EH (cell line): Measurements from ENCODE around the gene CPSF4.

ENCODE experiments used
- DNase-seq: peaks from one replicate; pipeline ENCODE4 v3.0.0-alpha.2; 2015; ENCODE audit warnings: low read depth

The CPSF4 gene

GRCh38 chr7:99438573-99439480, at the start of gene CPSF4, which contains the start of gene PTCD1:
CPSF4 (plus strand) TSS chr7:99438943; CDS start chr7:99439083, 140 bp downstream.
PTCD1 (minus strand) TSS chr7:99438798; CDS start chr7:99435242, 3,556 bp downstream.
- peak; percentile 97 for DNase-seq

GRCh38 chr7:99389772-99390171, 49.0 kb upstream of the CPSF4 start:
- no peak for DNase-seq

GRCh38 chr7:99390941-99391602, 47.7 kb upstream of the CPSF4 start:
- no peak for DNase-seq

GRCh38 chr7:99392046-99392445, 46.7 kb upstream of the CPSF4 start:
- DNase-seq: no peak

DNA sequence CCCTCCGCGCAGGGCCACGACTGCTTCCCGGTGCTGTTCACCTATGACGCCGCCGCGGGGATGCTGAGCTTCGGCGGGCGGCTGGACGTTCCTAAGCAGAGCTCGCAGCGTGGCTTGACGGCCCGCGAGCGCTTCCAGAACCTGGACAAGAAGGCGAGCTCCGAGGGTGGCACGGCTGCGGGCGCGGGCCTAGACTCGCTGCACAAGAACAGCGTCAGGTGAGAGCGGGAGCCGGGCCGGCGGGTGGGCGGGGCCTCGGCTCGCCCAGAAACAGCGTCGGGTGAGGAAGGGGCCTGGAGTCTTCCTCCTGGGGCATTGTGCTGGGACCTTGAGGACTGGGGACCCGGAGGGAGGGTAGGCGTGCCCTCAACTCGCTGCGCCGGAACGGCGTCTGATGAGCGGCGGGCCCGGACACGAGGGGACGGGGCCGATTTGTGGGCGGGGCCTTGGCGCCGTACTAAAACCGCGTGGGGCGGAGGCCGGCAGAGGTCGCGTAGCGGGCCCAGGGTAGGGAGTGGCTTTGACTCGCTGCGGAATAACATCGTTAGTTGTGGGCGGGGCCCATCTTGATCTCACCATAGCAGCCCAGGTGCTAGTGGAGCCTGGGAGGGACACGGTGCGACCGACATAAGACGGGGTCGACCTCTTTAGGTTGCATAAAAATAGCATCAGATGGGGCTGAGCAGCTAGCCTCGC, 45.9 kb upstream of the CPSF4 start:
- DNase-seq: peak; percentile 38

- no peak for DNase-seq
Observed at GRCh38 chr7:99393355-99394187, 45.2 kb upstream of the CPSF4 start.

- no peak for DNase-seq
Observed at GRCh38 chr7:99394188-99394502, 44.6 kb upstream of the CPSF4 start.

DNA sequence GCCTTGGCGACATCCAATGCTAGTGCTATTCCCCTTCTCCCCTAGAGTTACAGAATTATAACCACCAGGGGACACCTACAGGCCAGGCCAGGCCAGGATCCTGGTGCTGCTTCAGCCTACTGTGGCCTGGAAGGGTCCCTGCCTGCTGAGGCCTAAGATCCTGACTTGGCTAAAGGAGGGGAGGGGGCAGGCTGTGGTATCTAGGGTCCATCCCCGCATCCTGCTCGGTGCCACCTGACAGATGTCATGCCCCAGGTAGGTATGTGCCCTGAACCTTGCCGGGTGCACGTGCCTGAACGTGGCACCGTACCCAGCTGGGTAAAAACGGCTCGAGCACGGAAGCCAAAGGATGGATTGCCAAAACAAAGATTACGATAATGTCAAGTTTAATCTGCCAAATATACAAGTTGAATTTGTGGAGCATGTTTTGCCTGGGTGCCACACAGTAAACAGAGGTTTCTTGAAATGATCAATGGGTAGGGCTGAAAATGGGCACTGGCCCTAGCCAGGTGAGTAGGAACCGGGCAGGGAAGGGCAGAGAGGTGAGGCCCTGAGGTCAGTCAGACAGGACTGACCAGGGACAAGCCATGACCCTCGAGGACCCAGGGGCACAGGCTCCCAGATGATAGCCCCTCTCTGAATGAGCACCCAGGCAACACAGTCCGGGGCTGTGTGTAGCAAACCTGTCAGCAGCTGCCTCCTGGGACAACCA, 43.0 kb upstream of the CPSF4 start:
- no peak for DNase-seq

- no peak for DNase-seq
Observed at GRCh38 chr7:99396418-99397296, 42.1 kb upstream of the CPSF4 start.

GRCh38 chr7:99397297-99397983, 41.3 kb upstream of the CPSF4 start:
- DNase-seq: no peak

DNA sequence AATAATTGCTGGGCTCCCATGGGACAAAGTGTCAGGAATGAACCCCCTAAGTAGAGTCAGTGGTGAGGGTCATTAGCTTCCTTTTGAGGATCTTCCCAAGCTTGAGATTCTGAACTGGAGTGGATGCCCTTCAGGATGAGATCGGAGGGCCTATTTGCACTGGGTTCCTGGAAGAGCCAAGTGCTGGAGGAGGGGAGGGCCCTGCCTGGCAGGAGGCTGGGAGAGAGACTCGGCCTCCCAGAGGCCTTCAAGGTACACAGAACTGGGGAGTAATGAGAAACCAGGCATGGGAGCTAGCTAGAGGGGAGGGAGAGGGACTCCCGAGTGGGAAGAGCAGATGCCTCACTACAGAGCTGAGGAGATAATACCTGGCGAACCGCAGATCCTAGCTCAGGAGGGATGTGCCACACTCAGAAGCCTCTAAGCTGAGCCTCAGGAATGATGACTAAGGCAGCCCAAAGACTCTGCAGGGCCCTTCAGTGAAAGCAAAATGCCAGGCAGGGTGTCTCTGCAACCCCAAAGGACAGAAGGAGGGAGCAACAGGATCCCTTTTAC, 39.8 kb upstream of the CPSF4 start:
- DNase-seq: no peak

GRCh38 chr7:99399597-99399996, 39.1 kb upstream of the CPSF4 start:
- DNase-seq: no peak

DNA sequence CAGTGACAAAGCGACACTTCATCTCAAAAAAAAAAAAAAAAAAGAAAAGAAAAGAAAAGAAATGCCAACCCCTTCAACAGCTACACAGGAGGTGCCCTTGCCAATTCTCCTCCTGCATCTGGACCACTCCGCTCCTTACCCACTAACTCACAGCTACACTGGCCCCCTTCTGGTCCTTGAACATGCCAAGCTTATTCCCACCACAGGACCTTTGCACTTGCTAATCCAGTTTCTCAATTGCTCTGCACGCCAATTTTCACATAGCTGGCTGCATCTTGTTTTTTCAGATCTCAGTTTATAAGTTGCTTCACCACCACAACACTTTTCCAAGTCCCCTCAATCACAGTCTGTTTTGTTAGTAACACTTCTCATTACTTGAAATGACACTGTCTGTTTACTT, 35.9 kb upstream of the CPSF4 start:
- DNase-seq: no peak

DNA sequence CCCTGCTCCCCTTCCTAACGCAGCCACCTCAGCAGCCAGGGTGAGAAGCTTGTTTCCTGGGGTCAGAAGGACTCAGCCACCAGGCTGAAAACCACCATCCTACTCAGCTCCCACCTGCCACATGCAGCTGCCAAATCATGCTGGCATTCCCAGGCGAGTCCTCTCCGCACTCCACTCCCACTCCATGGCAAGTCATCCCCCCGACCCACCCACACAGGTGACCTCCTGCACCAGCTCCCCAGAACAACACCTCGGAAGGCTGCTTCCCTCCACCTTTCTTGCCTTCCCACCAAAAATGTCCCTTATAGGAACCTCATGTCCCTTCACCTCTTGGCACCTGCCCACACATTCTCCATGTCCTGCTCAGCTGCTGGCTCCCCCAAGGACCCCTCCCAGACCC, 35.0 kb upstream of the CPSF4 start:
- DNase-seq: no peak

GRCh38 chr7:99404235-99404976, 34.3 kb upstream of the CPSF4 start:
- DNase-seq: no peak

DNA sequence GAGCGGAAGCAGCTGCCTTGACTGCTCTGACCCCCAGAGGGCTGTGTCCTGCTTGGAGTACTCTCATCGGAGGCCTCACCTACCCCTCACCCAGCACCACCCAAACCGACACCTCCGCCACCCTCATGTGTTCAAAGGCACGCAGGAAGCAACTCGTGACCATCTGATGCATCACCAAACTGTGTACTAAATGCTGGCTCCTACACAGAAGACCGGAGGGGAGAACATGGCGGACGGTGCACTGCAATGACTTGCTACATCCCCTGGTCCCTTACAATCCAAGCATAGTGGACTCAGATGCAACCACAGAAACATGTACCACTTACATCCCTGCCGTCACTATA, 33.8 kb upstream of the CPSF4 start:
- no peak for DNase-seq

- DNase-seq: no peak
Observed at GRCh38 chr7:99406557-99406956, 32.2 kb upstream of the CPSF4 start.

DNA sequence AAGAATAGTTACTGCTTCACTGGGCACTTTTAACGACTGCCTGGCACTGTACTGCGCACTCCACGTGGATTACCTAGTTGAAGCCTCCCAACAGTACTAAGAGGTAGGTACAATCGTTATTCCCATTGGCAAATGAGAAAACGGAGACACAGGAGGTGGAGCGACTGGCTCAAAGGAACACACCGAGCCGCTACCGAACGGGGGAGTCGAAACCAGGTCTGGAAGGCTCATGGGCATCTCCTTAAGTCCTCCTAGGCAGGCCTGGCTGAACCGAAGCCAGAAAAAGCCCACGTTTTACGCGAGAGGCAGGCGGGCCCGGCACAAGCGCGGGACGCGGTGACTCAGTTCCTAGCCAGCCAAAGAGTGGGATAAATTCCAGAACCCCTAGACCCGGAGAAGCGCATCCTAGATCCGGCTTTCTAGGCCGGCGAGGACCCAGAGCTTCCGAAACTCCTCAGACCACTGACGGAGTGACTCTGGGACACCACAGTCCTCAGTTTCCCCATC, 30.8 kb upstream of the CPSF4 start:
- DNase-seq: peak; percentile 87
